Mesenchymal stem cell (in vitro differentiated cells and primary cell): Measurements from ENCODE around the gene NDUFS3.
"Not testable (repeated sequence)": the region's sequence is repeated elsewhere in the genome, so short reads cannot be mapped to it uniquely, and the experiment has no call there.

Source experiments
- DNase-seq: peaks from one replicate; pipeline ENCODE4 v3.0.0-alpha.2; 2013
- H2AFZ ChIP-seq: one replicate; pipeline ENCODE4 v1.6.1; 2013; ENCODE audit warnings: low read depth, mild to moderate bottlenecking, control low read depth, inconsistent platforms, low read length, moderate library complexity
- H2AK5ac ChIP-seq: 2 replicates; pipeline ENCODE4 v1.6.1; 2013; ENCODE audit warnings: low read length, moderate library complexity, mild to moderate bottlenecking, inconsistent platforms; ENCODE audit not compliant: severe bottlenecking
- H2BK120ac ChIP-seq: one replicate; pipeline ENCODE4 v1.6.1; 2013; ENCODE audit warnings: low read depth, mild to moderate bottlenecking, inconsistent platforms, low read length, moderate library complexity
- H2BK12ac ChIP-seq, 2 experiments: one replicate each; pipeline ENCODE4 v1.6.1; 2013; ENCODE audit warnings: inconsistent platforms in 2 of 2, low read length in 2 of 2, mild to moderate bottlenecking in 2 of 2, moderate library complexity in 2 of 2, control low read depth in 1 of 2
- H2BK15ac ChIP-seq: one replicate; pipeline ENCODE4 v1.6.1; 2013; ENCODE audit warnings: mild to moderate bottlenecking, low read depth, inconsistent platforms; ENCODE audit not compliant: poor library complexity, severe bottlenecking
- H2BK5ac ChIP-seq: 2 replicates; pipeline ENCODE4 v1.6.1; 2013; ENCODE audit warnings: low read depth, mild to moderate bottlenecking, low read length, control low read depth, inconsistent platforms; ENCODE audit not compliant: poor library complexity, severe bottlenecking
- H3K14ac ChIP-seq, 2 experiments: one replicate each; pipeline ENCODE4 v1.6.1; 2013; ENCODE audit warnings: inconsistent platforms in 2 of 2, low read length in 2 of 2, control low read depth in 1 of 2, mild to moderate bottlenecking in 1 of 2, moderate library complexity in 1 of 2
- H3K18ac ChIP-seq, 2 experiments: one replicate each; pipeline ENCODE4 v1.6.1; 2013; ENCODE audit warnings: inconsistent platforms in 2 of 2, low read length in 2 of 2, control low read depth in 1 of 2, low read depth in 1 of 2, mild to moderate bottlenecking in 1 of 2
- H3K23ac ChIP-seq, 2 experiments: one replicate each; pipeline ENCODE4 v1.6.1; 2013; ENCODE audit warnings: inconsistent platforms in 2 of 2, low read length in 2 of 2, mild to moderate bottlenecking in 2 of 2, moderate library complexity in 2 of 2, control low read depth in 1 of 2
- H3K27ac ChIP-seq: 2 replicates; pipeline ENCODE4 v1.5.1; 2013; ENCODE audit warnings: mild to moderate bottlenecking, moderate library complexity, low read length, control low read depth, inconsistent platforms; ENCODE audit not compliant: poor library complexity, severe bottlenecking
- H3K27me3 ChIP-seq, 2 experiments: 2 replicates each; pipeline versions ENCODE4 v1.6.1 to v1.7.0; 2013; ENCODE audit warnings: low read length in 2 of 2, mild to moderate bottlenecking in 2 of 2, moderate library complexity in 2 of 2, control low read depth in 1 of 2, inconsistent platforms in 1 of 2; ENCODE audit not compliant: control insufficient read depth in 1 of 2, insufficient read depth in 1 of 2
- H3K36me3 ChIP-seq, 2 experiments: 2 replicates each; pipeline versions ENCODE4 v1.6.1 to v1.7.0; 2013; ENCODE audit warnings: low read length in 2 of 2, control low read depth in 1 of 2, inconsistent platforms in 1 of 2, low read depth in 1 of 2, mild to moderate bottlenecking in 1 of 2; ENCODE audit not compliant: insufficient read depth in 2 of 2, control insufficient read depth in 1 of 2
- H3K4ac ChIP-seq, 2 experiments: one replicate each; pipeline ENCODE4 v1.6.1; 2013; ENCODE audit warnings: inconsistent platforms in 2 of 2, low read length in 2 of 2, mild to moderate bottlenecking in 2 of 2, moderate library complexity in 2 of 2, control low read depth in 1 of 2, low read depth in 1 of 2
- H3K4me1 ChIP-seq: 2 replicates; pipeline ENCODE4 v1.6.1; 2013; ENCODE audit warnings: low read depth, low read length, control low read depth; ENCODE audit not compliant: control insufficient read depth, insufficient read depth
- H3K4me2 ChIP-seq: 2 replicates; pipeline ENCODE4 v1.6.1; 2013; ENCODE audit warnings: low read length, mild to moderate bottlenecking, inconsistent platforms; ENCODE audit not compliant: poor library complexity, severe bottlenecking
- H3K4me3 ChIP-seq, 2 experiments: 2 replicates each; pipeline versions ENCODE4 v1.5.1 to v1.7.0; 2013; ENCODE audit warnings: low read length in 2 of 2, mild to moderate bottlenecking in 2 of 2, control low read depth in 1 of 2, low read depth in 1 of 2; ENCODE audit not compliant: insufficient read depth in 1 of 2
- H3K79me1 ChIP-seq: replicated peaks from 2 replicates; pipeline ENCODE4 v1.6.1; 2013; ENCODE audit warnings: mild to moderate bottlenecking, control low read depth, low read length, inconsistent platforms; ENCODE audit not compliant: poor library complexity, severe bottlenecking
- H3K9ac ChIP-seq: 2 replicates; pipeline ENCODE4 v1.7.0; 2013; ENCODE audit warnings: mild to moderate bottlenecking, low read length, moderate library complexity
- H3K9me3 ChIP-seq: 2 replicates; pipeline ENCODE4 v1.7.0; 2013; ENCODE audit warnings: mild to moderate bottlenecking, low read length; ENCODE audit not compliant: control insufficient read depth
- H4K8ac ChIP-seq: one replicate; pipeline ENCODE4 v1.6.1; 2013; ENCODE audit warnings: inconsistent platforms, mild to moderate bottlenecking, low read length, moderate library complexity
- H4K91ac ChIP-seq: one replicate; pipeline ENCODE4 v1.6.1; 2013; ENCODE audit warnings: mild to moderate bottlenecking, low read length, inconsistent platforms
- WGBS: methylation state at CpG from one replicate; pipeline ENCODE4 v1.1.7; 2013; ENCODE audit warnings: mixed read lengths; 5-methylcytosine and 5-hydroxymethylcytosine counted together

The NDUFS3 gene

GRCh38 chr11:47560426-47560825 lies 18.4 kb upstream of the NDUFS3 start:
- H3K9ac ChIP-seq: peak overlapping the region; percentile 26
- H4K8ac ChIP-seq: no peak overlapping the region
- H3K4me1 ChIP-seq: peaks cover 5% of the 10 kb centered on the region
- H3K79me1 ChIP-seq: peaks cover 5% of the 10 kb centered on the region
- no peaks in the 10 kb centered on the region for H3K36me3 ChIP-seq
- no peak overlapping the region for H3K27ac ChIP-seq
- no peak for DNase-seq
- H3K23ac ChIP-seq: no peak overlapping the region
- H2BK120ac ChIP-seq: no peak overlapping the region
- H2BK15ac ChIP-seq: no peak overlapping the region
- WGBS: 98% methylated on average over 2 of the region's 2 CpGs
- H3K9me3 ChIP-seq: no peaks in the 10 kb centered on the region
- H2AFZ ChIP-seq: no peak overlapping the region
- H3K4ac ChIP-seq: no peak overlapping the region
- H2AK5ac ChIP-seq: no peak overlapping the region
- H3K4me2 ChIP-seq: no peak overlapping the region
- H3K27me3 ChIP-seq: no peaks in the 10 kb centered on the region
- H3K4me3 ChIP-seq: no peak overlapping the region
- no peak overlapping the region for H3K18ac ChIP-seq
- H3K14ac ChIP-seq: no peak overlapping the region
- H4K91ac ChIP-seq: no peak overlapping the region
- no peak overlapping the region for H2BK5ac ChIP-seq
- H2BK12ac ChIP-seq: peak overlapping the region in 1 of 2 experiments; percentile 54

- not testable (repeated sequence) for H3K9me3 ChIP-seq, H3K4me3 ChIP-seq, H3K9ac ChIP-seq, H2AFZ ChIP-seq, H3K27ac ChIP-seq, H3K4me2 ChIP-seq, H4K8ac ChIP-seq, H3K79me1 ChIP-seq, H3K23ac ChIP-seq, H2AK5ac ChIP-seq, H3K27me3 ChIP-seq, H2BK15ac ChIP-seq, H4K91ac ChIP-seq, H2BK120ac ChIP-seq, H3K18ac ChIP-seq, H3K4ac ChIP-seq, H3K14ac ChIP-seq, H3K36me3 ChIP-seq, H2BK12ac ChIP-seq, H2BK5ac ChIP-seq, DNase-seq, H3K4me1 ChIP-seq
- 100% methylated on average over 3 of the region's 4 CpGs for WGBS
Measured at GRCh38 chr11:47562393-47562792, 16.5 kb upstream of the NDUFS3 start.

GRCh38 chr11:47564366-47564765 lies 14.5 kb upstream of the NDUFS3 start:
- not testable (repeated sequence) for H2AFZ ChIP-seq, H4K91ac ChIP-seq, DNase-seq, H3K27me3 ChIP-seq, H2AK5ac ChIP-seq, H3K9ac ChIP-seq, H3K18ac ChIP-seq, H3K27ac ChIP-seq, H2BK5ac ChIP-seq, H3K23ac ChIP-seq, H2BK12ac ChIP-seq, H3K9me3 ChIP-seq, H4K8ac ChIP-seq, H3K36me3 ChIP-seq, H3K14ac ChIP-seq, H3K4ac ChIP-seq, H2BK120ac ChIP-seq, H3K4me1 ChIP-seq, H3K4me2 ChIP-seq, H2BK15ac ChIP-seq
- peak overlapping the region in 1 of 2 experiments; percentile 95 for H3K4me3 ChIP-seq
- peaks cover 18% of the 10 kb centered on the region for H3K79me1 ChIP-seq
- over 99% methylated on average over 9 of the region's 10 CpGs for WGBS

GRCh38 chr11:47564933-47565339 lies 13.9 kb upstream of the NDUFS3 start:
- peak overlapping the region; percentile 97 for H4K8ac ChIP-seq
- peak overlapping the region; percentile 90 for H3K4me2 ChIP-seq
- peak overlapping the region in 1 of 2 experiments; percentile 97 for H3K14ac ChIP-seq
- no peak for DNase-seq
- H3K9me3 ChIP-seq: no peaks in the 10 kb centered on the region
- peak overlapping the region; percentile 22 for H4K91ac ChIP-seq
- H2AK5ac ChIP-seq: no peak overlapping the region
- H3K4me1 ChIP-seq: peaks cover 8% of the 10 kb centered on the region
- H3K4me3 ChIP-seq: peak overlapping the region; percentile 78 to 95
- H3K27me3 ChIP-seq: no peaks in the 10 kb centered on the region
- no peak overlapping the region for H2BK5ac ChIP-seq
- peak overlapping the region; percentile 81 to 84 for H3K18ac ChIP-seq
- H2AFZ ChIP-seq: peak overlapping the region; percentile 66
- peaks cover 19% of the 10 kb centered on the region for H3K79me1 ChIP-seq
- no peak overlapping the region for H2BK120ac ChIP-seq
- no peak overlapping the region for H2BK15ac ChIP-seq
- peak overlapping the region in 1 of 2 experiments; percentile 73 for H3K23ac ChIP-seq
- H3K36me3 ChIP-seq: peaks cover 7 to 11% of the 10 kb centered on the region in 2 experiments
- peak overlapping the region in 1 of 2 experiments; percentile 45 for H2BK12ac ChIP-seq
- H3K27ac ChIP-seq: no peak overlapping the region
- 13% methylated on average over 10 of the region's 11 CpGs for WGBS
- H3K4ac ChIP-seq: peak overlapping the region; percentile 54 to 83
- peak overlapping the region; percentile 93 for H3K9ac ChIP-seq
